Ectodermal cell (in vitro differentiated cells): ENCODE data around the gene DRC3.

Source experiments
- H3K27ac ChIP-seq: 2 replicates; pipeline ENCODE4 v1.7.0; 2013; ENCODE audit warnings: mild to moderate bottlenecking, low read depth, low read length; ENCODE audit not compliant: insufficient read depth, poor library complexity, severe bottlenecking
- H3K27me3 ChIP-seq: 2 replicates; pipeline ENCODE4 v1.7.0; 2013; ENCODE audit warnings: mild to moderate bottlenecking, low read length; ENCODE audit not compliant: insufficient read depth, control insufficient read depth, poor library complexity, severe bottlenecking
- H3K36me3 ChIP-seq: one replicate; pipeline ENCODE4 v1.7.0; 2013; ENCODE audit warnings: low read length; ENCODE audit not compliant: control insufficient read depth, insufficient read depth
- H3K4me1 ChIP-seq: one replicate; pipeline ENCODE4 v1.7.0; 2013; ENCODE audit warnings: low read length; ENCODE audit not compliant: control insufficient read depth, insufficient read depth
- H3K4me3 ChIP-seq: 2 replicates; pipeline ENCODE4 v1.7.0; 2013; ENCODE audit warnings: low read depth, low read length, control low read depth; ENCODE audit not compliant: insufficient read depth
- H3K9me3 ChIP-seq: 2 replicates; pipeline ENCODE4 v1.7.0; 2013; ENCODE audit warnings: mild to moderate bottlenecking, low read length, moderate library complexity; ENCODE audit not compliant: control insufficient read depth
- WGBS, 2 experiments: methylation state at CpG; one replicate each; pipeline ENCODE4 v1.1.7; 2013; ENCODE audit warnings: missing lambda C conversion rate in 2 of 2; 5-methylcytosine and 5-hydroxymethylcytosine counted together

DRC3 gene

GRCh38 chr17:17941015-17941414 is 31.6 kb upstream of the DRC3 start:
- Histone ChIP-seq H3K9me3 (no peaks in the 10 kb centered on the region), H3K27me3 (no peaks in the 10 kb centered on the region), H3K4me3 (no peak overlapping the region), H3K36me3 (no peaks in the 10 kb centered on the region), H3K27ac (no peak overlapping the region), H3K4me1 (peaks cover 35% of the 10 kb centered on the region)
- WGBS, 2 experiments, result 77 to 80% methylated on average over 5 of the region's 5 CpGs

GRCh38 chr17:17942846-17943245 is 29.8 kb upstream of the DRC3 start:
- Histone ChIP-seq H3K4me1 (peaks cover 21% of the 10 kb centered on the region), H3K27ac (no peak overlapping the region), H3K4me3 (no peak overlapping the region)

GRCh38 chr17:17943281-17943984 is 29.2 kb upstream of the DRC3 start:
- H3K27ac ChIP-seq, result no peak overlapping the region
- 50 to 58% methylated on average over 3 of the region's 3 CpGs for WGBS, 2 experiments
- no peak overlapping the region for H3K4me3 ChIP-seq
- H3K27me3 ChIP-seq, result no peaks in the 10 kb centered on the region
- no peaks in the 10 kb centered on the region for H3K36me3 ChIP-seq
- H3K4me1 ChIP-seq, result peaks cover 16% of the 10 kb centered on the region
- H3K9me3 ChIP-seq, result no peaks in the 10 kb centered on the region

More at GRCh38 chr17:17942846-17943245, 29.8 kb upstream of the DRC3 start:
- H3K36me3 ChIP-seq, result no peaks in the 10 kb centered on the region
- H3K9me3 ChIP-seq, result no peaks in the 10 kb centered on the region
- no peaks in the 10 kb centered on the region for H3K27me3 ChIP-seq

- no peaks in the 10 kb centered on the region for H3K36me3 ChIP-seq
- no peak overlapping the region for H3K27ac ChIP-seq
- H3K4me1 ChIP-seq, result peaks cover 16% of the 10 kb centered on the region
- no peaks in the 10 kb centered on the region for H3K27me3 ChIP-seq
- WGBS, 2 experiments, result 91 to 92% methylated on average over 7 of the region's 7 CpGs
- no peak overlapping the region for H3K4me3 ChIP-seq
- no peaks in the 10 kb centered on the region for H3K9me3 ChIP-seq
These were observed 28.4 kb upstream of the DRC3 start for GRCh38 chr17:17944242-17944641.

GRCh38 chr17:17944743-17945142 is 27.9 kb upstream of the DRC3 start:
- H3K4me1 ChIP-seq, result peaks cover 16% of the 10 kb centered on the region
- H3K9me3 ChIP-seq, result no peaks in the 10 kb centered on the region
- no peak overlapping the region for H3K27ac ChIP-seq
- WGBS, 2 experiments, result 93 to 95% methylated on average over 11 of the region's 11 CpGs
- no peaks in the 10 kb centered on the region for H3K36me3 ChIP-seq
- no peaks in the 10 kb centered on the region for H3K27me3 ChIP-seq
- no peak overlapping the region for H3K4me3 ChIP-seq

- Histone ChIP-seq H3K27ac (no peak overlapping the region), H3K27me3 (no peaks in the 10 kb centered on the region), H3K9me3 (no peaks in the 10 kb centered on the region), H3K4me3 (no peak overlapping the region), H3K36me3 (no peaks in the 10 kb centered on the region), H3K4me1 (peaks cover 15% of the 10 kb centered on the region)
- WGBS, 2 experiments, result 81 to 89% methylated on average over 3 of the region's 3 CpGs
These were observed 26.6 kb upstream of the DRC3 start for GRCh38 chr17:17946093-17946492.

GRCh38 chr17:17947309-17947708 is 25.4 kb upstream of the DRC3 start:
- Histone ChIP-seq H3K4me1 (peaks cover 12% of the 10 kb centered on the region), H3K9me3 (no peaks in the 10 kb centered on the region), H3K36me3 (no peaks in the 10 kb centered on the region), H3K27ac (no peak overlapping the region), H3K4me3 (no peak overlapping the region), H3K27me3 (no peaks in the 10 kb centered on the region)
- WGBS, 2 experiments, result 91 to 93% methylated on average over 5 of the region's 5 CpGs

- H3K4me3 ChIP-seq, result no peak overlapping the region
- 88 to 95% methylated on average over 1 of the region's 1 CpG for WGBS, 2 experiments
- H3K36me3 ChIP-seq, result no peaks in the 10 kb centered on the region
These were observed 24.7 kb upstream of the DRC3 start for GRCh38 chr17:17947966-17948365.

GRCh38 chr17:17950347-17950746 is 22.3 kb upstream of the DRC3 start:
- Histone ChIP-seq H3K9me3 (no peaks in the 10 kb centered on the region), H3K27ac (no peak overlapping the region), H3K4me1 (no peaks in the 10 kb centered on the region), H3K27me3 (no peaks in the 10 kb centered on the region), H3K36me3 (no peaks in the 10 kb centered on the region), H3K4me3 (no peak overlapping the region)
- 92 to 95% methylated on average over 7 of the region's 7 CpGs for WGBS, 2 experiments

More at GRCh38 chr17:17947966-17948365, 24.7 kb upstream of the DRC3 start:
- H3K27me3 ChIP-seq, result no peaks in the 10 kb centered on the region
- H3K4me1 ChIP-seq, result peaks cover 12% of the 10 kb centered on the region
- no peak overlapping the region for H3K27ac ChIP-seq
- no peaks in the 10 kb centered on the region for H3K9me3 ChIP-seq

GRCh38 chr17:17950806-17951205 is 21.9 kb upstream of the DRC3 start:
- H3K27ac ChIP-seq, result no peak overlapping the region

More at GRCh38 chr17:17950806-17951205, 21.9 kb upstream of the DRC3 start:
- no peaks in the 10 kb centered on the region for H3K4me1 ChIP-seq
- no peaks in the 10 kb centered on the region for H3K27me3 ChIP-seq
- H3K4me3 ChIP-seq, result no peak overlapping the region
- H3K9me3 ChIP-seq, result no peaks in the 10 kb centered on the region
- 95 to 100% methylated on average over 1 of the region's 1 CpG for WGBS, 2 experiments
- H3K36me3 ChIP-seq, result no peaks in the 10 kb centered on the region
